Heart left ventricle (tissue), 16 donors: ENCODE results near the gene WSCD2. TPM values are rescaled to one million over a fixed set of nuclear protein-coding genes. Genes with fewer than 3 reads are reported as not detected.

Experiments
- ATAC-seq, 4 donors: fragments of 200-7000 bp; cut with Tn5 transposase; one replicate each; pipeline ENCODE4 v1.9.1; 2020 to 2022; ENCODE audit warnings: moderate library complexity in 4 of 4, mild to moderate bottlenecking in 3 of 4, moderate number of reproducible peaks in 1 of 4
- DNase-seq, 5 donors: peaks; one replicate each; pipeline ENCODE4 v3.0.0-alpha.2; 2020
- H3K27ac ChIP-seq, 12 donors: fragments of 200-600 bp; sonication (generic) in 4 of 12; one replicate each; pipeline versions ENCODE4 v1.5.0 to v1.8.0; 2016 to 2022; ENCODE audit warnings: mild to moderate bottlenecking in 2 of 12
- H3K27me3 ChIP-seq, 9 donors: fragments of 200-600 bp; sonication (generic) in 2 of 9; one replicate each; pipeline versions ENCODE4 v1.5.1 to v1.8.0; 2016 to 2022; ENCODE audit warnings: mild to moderate bottlenecking in 3 of 9
- H3K36me3 ChIP-seq, 9 donors: fragments of 200-600 bp; sonication (generic) in 2 of 9; one replicate each; pipeline versions ENCODE4 v1.5.0 to v1.8.0; 2018 to 2022; ENCODE audit warnings: mild to moderate bottlenecking in 2 of 9
- H3K4me1 ChIP-seq, 12 donors: fragments of 200-600 bp; sonication (generic) in 4 of 12; one replicate each; pipeline versions ENCODE4 v1.5.0 to v1.8.0; 2016 to 2022; ENCODE audit warnings: mild to moderate bottlenecking in 3 of 12
- H3K4me3 ChIP-seq, 12 donors: fragments of 200-600 bp; sonication (generic) in 4 of 12; one replicate each; pipeline versions ENCODE4 v1.5.0 to v1.8.0; 2017 to 2022; ENCODE audit warnings: mild to moderate bottlenecking in 9 of 12, moderate library complexity in 4 of 12
- H3K9me3 ChIP-seq, 12 donors: fragments of 200-600 bp; sonication (generic) in 4 of 12; one replicate each; pipeline versions ENCODE4 v1.5.0 to v1.8.0; 2016 to 2022; ENCODE audit warnings: mild to moderate bottlenecking in 1 of 12
- CTCF ChIP-seq, 12 donors: fragments of 200-600 bp; sonication (generic) in 4 of 12; IDR thresholded peaks; one replicate each; pipeline versions ENCODE4 v1.5.0 to v1.8.0; 2018 to 2022; ENCODE audit warnings: antibody characterized with exemption in 12 of 12, mild to moderate bottlenecking in 5 of 12
- POLR2A ChIP-seq, 2 donors: fragments of 450-650 bp; IDR thresholded peaks; one replicate each; pipeline ENCODE4 v1.6.1; 2017; ENCODE audit warnings: antibody characterized with exemption in 2 of 2, mild to moderate bottlenecking in 2 of 2, moderate library complexity in 2 of 2
- WGBS, 4 donors: extraction: QIAGEN DNeasy Blood & Tissue Kit in 2 of 4; methylation state at CpG; one replicate each; pipeline versions ENCODE4 v1.1.5 to v1.1.7; 2013 to 2018; 5-methylcytosine and 5-hydroxymethylcytosine counted together
- intact Hi-C, 10 donors: fragments of 100-400 bp; cut with DNase I; formaldehyde crosslinking; loops; one replicate each; pipeline versions ENCODE4 v1.11.1 to v1.14.2; 2022
- polyA plus RNA-seq, 2 donors: library from polyadenylated mRNA; stranded (reverse); fragments of 200-250 nt; gene quantifications; one replicate each; pipeline ENCODE4 v1.2.3, GENCODE V29; 2013
- total RNA-seq, 9 donors: library from RNA; depleted of rRNA in 2 of 9; stranded (reverse); fragments of >200 nt in 2 of 9; fragmentation: NEBNext Ultra II Directional in 3 of 9; extraction: Animal tissue kit (Norgen Biotek cat#: 25700) in 3 of 9; gene quantifications; one replicate each; pipeline versions ENCODE4 v1.1.0 to v1.2.4, GENCODE V29; 2016 to 2023
- donor health status: ischemic (EF 13 %, LVEDD 7.1; RV severe dilation, severe dysfunction).
- donor health status: healthy with polysubstance abuse.
- donor health status: DM: no; HTN: yes; CAD: no.
- donor health status: DM: no; HTN: no; CAD: no.
- donor health status: ischemic (EF 25% LVEDD 6.9; RV normal size, moderate dysfunction).
- donor health status: ischemic (EF 25% LVEDD 5.7; RV mildly dilated, moderate dysfunction).
- donor health status: healthy.
- donor health status: DM: yes; HTN: yes; CAD: no.
- donor health status: ischemic (EF 35%, LVEDD 5.7; RV mildly dilated, moderate dysfunction).
- donor health status: nonischemic (EF 11% LVEDD 7.7; RV severe dilation, severe dysfunction).
- donor health status: DM: yes; HTN: yes; CAD: no.
- donor health status: PGD.
- donor health status: ischemic (EF 29% LVEDD 5.4; RV normal size, mild dysfunction).
- donor health status: nonischemic (EF 23%, LVEDD 6.1; RV moderate dilation, normal function).

WSCD2 gene
- total and polyA plus RNA-seq, 11 donors: 0.07 to 2.5 (median 0.49) TPM; not detected in 3

GRCh38 chr12:108265505-108265904 lies 136.4 kb downstream of the WSCD2 start:
- no peak for TF ChIP-seq POLR2A (IDR thresholded peaks at IDR 0.05)
- TF ChIP-seq CTCF (IDR thresholded peaks at IDR 0.05): no peak
- WGBS, 4 donors: 86 to 96% (median 93%) methylated on average over 1 of the region's 1 CpG
- H3K4me1 ChIP-seq: peaks cover 0 to 6% (median 0%) of the 10 kb centered on the region in 12 donors

DNA sequence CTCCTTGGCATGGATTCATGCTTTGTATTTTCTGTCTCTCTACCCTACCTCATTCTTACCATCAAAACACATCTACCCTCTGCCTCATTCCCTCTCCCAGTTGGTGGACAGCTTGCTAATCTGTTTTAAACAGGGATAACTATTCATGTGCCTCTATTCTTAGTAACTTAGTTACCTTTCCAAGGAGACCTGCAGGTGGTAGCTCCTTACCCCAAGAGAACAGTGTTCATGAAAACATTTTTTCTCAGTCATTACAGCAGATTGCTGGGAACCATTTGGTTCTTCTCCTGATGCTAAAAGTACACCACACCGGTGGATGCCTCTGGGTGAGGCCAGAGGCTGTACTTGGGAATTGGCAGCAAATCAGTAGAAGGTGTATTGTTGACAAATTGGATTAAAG lies 137.0 kb downstream of the WSCD2 start:
- Histone ChIP-seq H3K36me3 (no peaks in the 10 kb centered on the region), H3K4me3 (no peak overlapping the region), H3K4me1 (peaks cover 0 to 8% (median 0%) of the 10 kb centered on the region in 12 donors), H3K9me3 (peaks cover 0 to 14% (median 6%) of the 10 kb centered on the region in 12 donors), H3K27ac (no peak overlapping the region), H3K27me3 (no peaks in the 10 kb centered on the region)
- DNase-seq (no peak), ATAC-seq (no peak)
- 67 to 89% (median 75%) methylated on average over 1 of the region's 1 CpG for WGBS, 4 donors
- intact Hi-C loops: no loop called here
- TF ChIP-seq POLR2A (IDR thresholded peaks at IDR 0.05) (no peak), CTCF (IDR thresholded peaks at IDR 0.05) (no peak)

More at GRCh38 chr12:108265505-108265904, 136.4 kb downstream of the WSCD2 start:
- H3K36me3 ChIP-seq: no peaks in the 10 kb centered on the region
- no peak overlapping the region for H3K4me3 ChIP-seq
- DNase-seq (no peak), ATAC-seq (no peak)
- H3K27me3 ChIP-seq: no peaks in the 10 kb centered on the region
- intact Hi-C loops: no loop called here
- no peak overlapping the region for H3K27ac ChIP-seq
- H3K9me3 ChIP-seq: peaks cover 0 to 20% (median 13%) of the 10 kb centered on the region in 12 donors

DNA sequence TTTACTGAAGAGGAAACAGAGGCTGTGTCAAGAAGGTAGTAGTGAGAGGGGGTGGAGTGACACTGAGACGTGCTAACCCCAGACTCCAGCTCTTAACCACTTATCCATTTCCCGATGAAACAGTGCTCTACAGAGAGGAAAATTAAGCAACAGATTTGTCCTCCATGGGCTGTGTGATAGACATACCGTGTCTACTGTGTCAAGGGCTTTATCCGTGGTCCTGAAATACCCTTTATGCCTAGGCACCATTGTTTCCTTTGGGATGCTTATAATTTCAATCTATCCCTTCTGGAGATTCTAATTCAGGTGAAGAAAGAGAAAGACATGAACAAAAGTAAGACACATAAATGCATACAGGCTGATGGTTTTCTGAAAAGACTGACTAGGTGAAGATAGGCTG lies 138.4 kb downstream of the WSCD2 start:
- H3K36me3 ChIP-seq: no peaks in the 10 kb centered on the region
- DNase-seq (no peak), ATAC-seq (no peak)
- H3K9me3 ChIP-seq: peaks cover 0 to 3% (median 0%) of the 10 kb centered on the region in 12 donors
- no peak overlapping the region for H3K27ac ChIP-seq
- intact Hi-C loops: no loop called here
- H3K4me1 ChIP-seq: peaks cover 0 to 8% (median 0%) of the 10 kb centered on the region in 12 donors
- no peak overlapping the region for H3K4me3 ChIP-seq
- H3K27me3 ChIP-seq: no peaks in the 10 kb centered on the region
- TF ChIP-seq POLR2A (IDR thresholded peaks at IDR 0.05): no peak
- TF ChIP-seq CTCF (IDR thresholded peaks at IDR 0.05): no peak
- WGBS, 4 donors: 66 to 77% (median 72%) methylated on average over 4 of the region's 4 CpGs

DNA sequence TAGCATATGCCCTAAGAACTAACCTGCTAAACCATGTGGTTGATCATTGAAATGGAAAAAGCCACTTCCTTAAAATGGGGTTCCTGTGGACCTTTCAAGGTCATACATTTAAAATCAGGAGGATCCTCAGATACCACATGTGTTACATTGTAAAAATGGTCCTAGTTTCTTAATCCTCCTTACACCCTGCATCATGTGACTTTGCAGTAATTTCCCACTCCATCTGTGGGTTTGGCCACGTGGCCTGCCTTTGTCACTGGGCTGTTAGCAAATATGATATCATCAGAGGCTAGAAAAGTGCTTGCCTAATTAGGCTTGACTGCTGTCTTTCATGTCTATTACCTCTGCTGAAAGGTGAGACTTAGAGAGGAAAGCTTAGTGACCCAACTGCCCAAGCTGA lies 139.3 kb downstream of the WSCD2 start:
- intact Hi-C loops: no loop called here
- no peak overlapping the region for H3K27ac ChIP-seq
- no peaks in the 10 kb centered on the region for H3K36me3 ChIP-seq
- TF ChIP-seq POLR2A (IDR thresholded peaks at IDR 0.05): no peak
- TF ChIP-seq CTCF (IDR thresholded peaks at IDR 0.05): no peak
- ATAC-seq: no peak
- no peaks in the 10 kb centered on the region for H3K27me3 ChIP-seq
- H3K9me3 ChIP-seq: peaks cover 0 to 3% (median 0%) of the 10 kb centered on the region in 12 donors
- no peak for DNase-seq
- 29 to 63% (median 44%) methylated on average over 1 of the region's 1 CpG for WGBS, 4 donors
- H3K4me3 ChIP-seq: no peak overlapping the region
- H3K4me1 ChIP-seq: peaks cover 0 to 8% (median 0%) of the 10 kb centered on the region in 12 donors
